A673 (cell line): Measurements from ENCODE around the gene OR4D10. TPM values are rescaled to one million over a fixed set of nuclear protein-coding genes. Genes with fewer than 3 reads are reported as not detected.
"Not testable (repeated sequence)": the region's sequence is repeated elsewhere in the genome, so short reads cannot be mapped to it uniquely, and the experiment has no call there.

Experiments
- BruUV-seq: library from RNA; stranded (reverse); fragments of 400-500 nt; replicated peaks from 2 replicates; lab custom pipeline; 2021; lab: Mats Ljungman, UMichigan
- CTCF ChIA-PET: fragments of 300-600 bp; sonication (Branson Sonifier 250); formaldehyde crosslinking; loops from one replicate; lab custom pipeline; 2022; ENCODE audit warnings: antibody characterized with exemption; lab: Charles Lee
- POLR2A ChIA-PET: fragments of 300-600 bp; sonication (Branson Sonifier 250); formaldehyde crosslinking; loops from one replicate; lab custom pipeline; 2022; ENCODE audit warnings: antibody characterized with exemption; ENCODE audit not compliant: low non-redundant PET; lab: Charles Lee
- DNase-seq: peaks from one replicate; pipeline ENCODE4 v3.0.0-alpha.2; 2015; ENCODE audit warnings: low spot score
- H3K27ac ChIP-seq: fragments of 200-600 bp; sonication (generic); 2 replicates; pipeline ENCODE4 v1.5.1; 2016; ENCODE audit warnings: mixed run types, low read depth, mild to moderate bottlenecking, mixed read lengths, antibody characterized with exemption, low read length; ENCODE audit not compliant: poor library complexity, severe bottlenecking
- H3K27me3 ChIP-seq: fragments of 200-600 bp; sonication (generic); replicated peaks from 2 replicates; pipeline ENCODE4 v1.6.1; 2017; ENCODE audit warnings: mixed run types, low read depth, mild to moderate bottlenecking, mixed read lengths, antibody characterized with exemption, low read length; ENCODE audit not compliant: insufficient read depth, poor library complexity
- H3K36me3 ChIP-seq: fragments of 200-600 bp; sonication (generic); 2 replicates; pipeline ENCODE4 v1.6.1; 2016; ENCODE audit warnings: mixed run types, mild to moderate bottlenecking, mixed read lengths, antibody characterized with exemption, low read length; ENCODE audit not compliant: insufficient read depth, poor library complexity, severe bottlenecking
- H3K4me1 ChIP-seq: fragments of 200-600 bp; sonication (generic); 2 replicates; pipeline ENCODE4 v1.6.1; 2017; ENCODE audit warnings: mixed run types, mild to moderate bottlenecking, mixed read lengths, antibody characterized with exemption, low read length; ENCODE audit not compliant: insufficient read depth, poor library complexity, severe bottlenecking
- H3K4me3 ChIP-seq: fragments of 200-600 bp; sonication (generic); 2 replicates; pipeline ENCODE4 v1.5.1; 2016; ENCODE audit warnings: low read depth, mixed run types, mild to moderate bottlenecking, mixed read lengths, low read length; ENCODE audit not compliant: poor library complexity, severe bottlenecking
- H3K9me3 ChIP-seq: fragments of 200-600 bp; sonication (generic); 2 replicates; pipeline ENCODE4 v1.6.1; 2016; ENCODE audit warnings: mixed run types, low read depth, mild to moderate bottlenecking, mixed read lengths, antibody characterized with exemption, low read length; ENCODE audit not compliant: poor library complexity, severe bottlenecking
- CTCF ChIP-seq: fragments of 300-800, 200-600 bp; sonication (generic); conservative IDR thresholded peaks from 2 replicates; pipeline ENCODE4 v1.5.1; 2017; ENCODE audit warnings: low read depth, mild to moderate bottlenecking, antibody characterized with exemption, low read length, moderate library complexity, mixed read lengths
- EZH2 ChIP-seq: fragments of 200-600 bp; sonication (generic); IDR thresholded peaks from 2 replicates; pipeline ENCODE4 v1.6.1; 2017; ENCODE audit warnings: borderline replicate concordance, low read depth, mild to moderate bottlenecking, mixed read lengths, antibody characterized with exemption, low read length; ENCODE audit not compliant: poor library complexity, severe bottlenecking
- intact Hi-C: fragments of 100-400 bp; cut with micrococcal nuclease; formaldehyde crosslinking; loops from one replicate; pipeline ENCODE4 v1.10.0; 2022; ENCODE audit not compliant: unreplicated experiment
- total RNA-seq: library from RNA; stranded (reverse); gene quantifications from 2 replicates; pipeline ENCODE4 v1.2.3, GENCODE V29; 2021

The OR4D10 gene
- total RNA-seq, 1 experiment from 2014 or later: not detected

GRCh38 chr11:59511675-59512074 is 38.6 kb downstream of the OR4D10 start:
- intact Hi-C loops: no loop called here
- Histone ChIP-seq H3K4me1 (no peaks in the 10 kb centered on the region), H3K27me3 (no peaks in the 10 kb centered on the region), H3K9me3 (no peaks in the 10 kb centered on the region), H3K27ac (no peak overlapping the region), H3K4me3 (no peak overlapping the region), H3K36me3 (no peaks in the 10 kb centered on the region)
- TF ChIP-seq CTCF (no peak), EZH2 (no peak)
- CTCF ChIA-PET: no interaction called here
- no TSS peak for BruUV-seq
- POLR2A ChIA-PET: interaction anchor here (0.6 kb wide), 1 partner anchor 80 kb away, joined by 4 read pairs; no protein-coding TSS in a partner anchor
- no peak for DNase-seq

DNA sequence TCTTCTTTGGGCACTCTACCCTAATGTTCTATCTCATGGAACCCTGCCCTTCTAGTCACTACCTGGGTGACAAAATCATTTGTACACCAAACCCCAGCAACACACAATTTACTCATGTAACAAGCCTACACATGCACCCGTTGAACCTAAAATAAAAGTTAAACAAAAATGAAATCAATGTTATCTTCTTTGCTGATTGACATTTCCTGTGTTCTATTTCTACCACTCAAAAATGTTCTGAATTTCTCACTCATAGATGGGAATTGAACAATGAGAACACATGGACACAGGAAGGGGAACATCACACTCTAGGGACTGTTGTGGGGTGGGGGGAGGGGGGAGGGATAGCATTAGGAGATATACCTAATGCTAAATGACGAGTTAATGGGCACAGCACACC is 47.0 kb downstream of the OR4D10 start:
- intact Hi-C loops, BruUV-seq, H3K4me3 ChIP-seq, CTCF ChIA-PET, H3K36me3 ChIP-seq, H3K27ac ChIP-seq, DNase-seq, H3K9me3 ChIP-seq, H3K4me1 ChIP-seq, H3K27me3 ChIP-seq, POLR2A ChIA-PET: not testable (repeated sequence)

DNA sequence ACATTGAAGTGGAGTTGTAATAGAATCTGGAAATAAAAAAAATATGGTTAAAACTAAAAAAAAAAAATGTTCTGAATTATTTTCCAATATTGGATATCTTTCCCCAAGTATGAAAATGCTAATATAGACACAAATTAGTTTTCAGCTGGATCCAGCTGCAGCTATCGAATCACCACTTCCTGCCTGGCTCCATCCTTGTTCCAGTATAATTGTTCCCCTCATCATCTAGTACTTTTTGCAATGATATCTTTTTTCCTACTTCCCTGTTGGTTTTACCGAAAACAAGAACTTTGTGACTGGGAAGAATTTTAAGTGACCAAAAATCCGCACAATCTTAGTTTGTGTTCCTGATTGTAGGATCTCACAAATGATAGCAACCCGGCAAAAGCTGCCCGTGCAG is 47.6 kb downstream of the OR4D10 start:
- ChIA-PET POLR2A (no interaction called here), CTCF (no interaction called here)
- Histone ChIP-seq H3K4me3 (no peak overlapping the region), H3K9me3 (no peaks in the 10 kb centered on the region), H3K27me3 (no peaks in the 10 kb centered on the region), H3K27ac (no peak overlapping the region), H3K4me1 (no peaks in the 10 kb centered on the region), H3K36me3 (no peaks in the 10 kb centered on the region)
- DNase-seq: no peak
- intact Hi-C loops: no loop called here
- TF ChIP-seq EZH2: no peak
- BruUV-seq: no TSS peak

- ChIA-PET POLR2A (no interaction called here), CTCF (interaction anchor here (0.7 kb wide), 1 partner anchor 19 kb away, joined by 11 read pairs; no protein-coding TSS in a partner anchor)
- Histone ChIP-seq H3K9me3 (no peaks in the 10 kb centered on the region), H3K4me1 (no peaks in the 10 kb centered on the region), H3K27me3 (no peaks in the 10 kb centered on the region), H3K4me3 (no peak overlapping the region), H3K27ac (no peak overlapping the region), H3K36me3 (no peaks in the 10 kb centered on the region)
- BruUV-seq: no TSS peak
- TF ChIP-seq EZH2: no peak
- TF ChIP-seq CTCF: peak; percentile 26; the same call in 1 of the 2 replicates
- no peak for DNase-seq
- intact Hi-C loops: no loop called here
Measured at GRCh38 chr11:59523541-59523940, 50.4 kb downstream of the OR4D10 start.
